ENCODE data around the gene SFMBT2.

GRCh38 chr10:7205656-7206055 is 205.2 kb downstream of the SFMBT2 start:
- TF ChIP-seq CTCF (IDR thresholded peaks at IDR 0.05) (no peak), POLR2A (IDR thresholded peaks at IDR 0.05) (no peak)
